ENCODE measurements around the gene FGF23.

FGF23 gene

DNA sequence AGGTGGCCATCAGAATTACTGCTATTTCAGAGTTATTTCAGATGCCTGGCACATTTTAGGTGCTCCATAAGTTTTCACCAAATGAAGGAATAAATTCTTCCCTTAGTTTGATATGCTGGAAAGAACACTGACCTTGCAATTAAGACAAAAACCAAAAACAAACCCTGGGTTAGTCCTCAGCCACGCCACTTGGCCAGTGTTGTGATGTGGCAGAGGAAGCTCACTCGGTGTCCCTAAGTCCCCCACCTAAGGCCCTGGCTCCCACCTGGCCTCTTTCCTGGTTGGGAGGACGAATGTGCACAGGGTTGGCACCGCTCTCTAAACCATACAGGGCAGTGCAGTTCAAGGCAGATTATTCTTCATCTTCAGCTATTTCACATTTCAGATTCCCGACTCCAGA is 13.7 kb upstream of the FGF23 start:
- intact Hi-C loops (cut with DNase I; ENCODE audit: low total_unique reads): no loop called here
- no peaks in the 10 kb centered on the region for H3K4me1 ChIP-seq
- no peaks in the 10 kb centered on the region for H3K36me3 ChIP-seq
- no peak for DNase-seq
- H3K27ac ChIP-seq: no peak overlapping the region
- H3K27me3 ChIP-seq: peaks cover 0 to 16% of the 10 kb centered on the region in 2 donors
- no peaks in the 10 kb centered on the region for H3K9me3 ChIP-seq
- H3K4me3 ChIP-seq: no peak overlapping the region
- TF ChIP-seq, protein P1, sequence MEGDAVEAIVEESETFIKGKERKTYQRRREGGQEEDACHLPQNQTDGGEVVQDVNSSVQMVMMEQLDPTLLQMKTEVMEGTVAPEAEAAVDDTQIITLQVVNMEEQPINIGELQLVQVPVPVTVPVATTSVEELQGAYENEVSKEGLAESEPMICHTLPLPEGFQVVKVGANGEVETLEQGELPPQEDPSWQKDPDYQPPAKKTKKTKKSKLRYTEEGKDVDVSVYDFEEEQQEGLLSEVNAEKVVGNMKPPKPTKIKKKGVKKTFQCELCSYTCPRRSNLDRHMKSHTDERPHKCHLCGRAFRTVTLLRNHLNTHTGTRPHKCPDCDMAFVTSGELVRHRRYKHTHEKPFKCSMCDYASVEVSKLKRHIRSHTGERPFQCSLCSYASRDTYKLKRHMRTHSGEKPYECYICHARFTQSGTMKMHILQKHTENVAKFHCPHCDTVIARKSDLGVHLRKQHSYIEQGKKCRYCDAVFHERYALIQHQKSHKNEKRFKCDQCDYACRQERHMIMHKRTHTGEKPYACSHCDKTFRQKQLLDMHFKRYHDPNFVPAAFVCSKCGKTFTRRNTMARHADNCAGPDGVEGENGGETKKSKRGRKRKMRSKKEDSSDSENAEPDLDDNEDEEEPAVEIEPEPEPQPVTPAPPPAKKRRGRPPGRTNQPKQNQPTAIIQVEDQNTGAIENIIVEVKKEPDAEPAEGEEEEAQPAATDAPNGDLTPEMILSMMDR (IDR thresholded peaks at IDR 0.05): no peak

DNA sequence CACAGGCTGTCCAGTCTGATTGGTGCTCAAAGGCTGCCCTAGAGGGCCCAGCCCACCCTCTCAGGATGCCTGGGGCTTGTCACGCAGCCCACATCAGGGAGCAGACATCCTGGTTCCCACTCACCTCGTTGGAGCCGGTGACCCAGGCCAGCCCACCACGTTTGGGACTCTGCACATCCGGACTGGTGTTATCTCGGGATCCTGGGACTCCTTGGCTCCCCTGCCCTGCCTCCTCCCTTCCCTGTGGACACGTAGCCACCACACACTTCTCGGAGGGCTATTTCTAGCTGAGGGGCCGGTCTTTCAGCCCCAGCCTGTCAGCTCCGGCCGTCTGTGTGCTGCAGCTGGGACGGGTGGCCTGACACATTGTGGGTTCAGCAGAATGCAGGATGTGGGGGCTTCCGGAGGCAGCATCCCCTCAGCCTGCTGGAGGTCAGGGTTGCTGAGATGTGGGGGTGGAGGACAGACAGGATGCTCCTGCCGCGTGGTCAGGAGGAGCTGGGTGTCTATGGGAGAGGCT is 12.8 kb upstream of the FGF23 start:
- intact Hi-C loops (cut with DNase I; ENCODE audit: low total_unique reads): no loop called here
- no peaks in the 10 kb centered on the region for H3K9me3 ChIP-seq
- no peak overlapping the region for H3K4me3 ChIP-seq
- no peaks in the 10 kb centered on the region for H3K36me3 ChIP-seq
- TF ChIP-seq, protein P1 (IDR thresholded peaks at IDR 0.05): no peak
- no peaks in the 10 kb centered on the region for H3K4me1 ChIP-seq
- H3K27ac ChIP-seq: no peak overlapping the region
- peaks cover 0 to 16% of the 10 kb centered on the region in 2 donors for H3K27me3 ChIP-seq
- DNase-seq: no peak

DNA sequence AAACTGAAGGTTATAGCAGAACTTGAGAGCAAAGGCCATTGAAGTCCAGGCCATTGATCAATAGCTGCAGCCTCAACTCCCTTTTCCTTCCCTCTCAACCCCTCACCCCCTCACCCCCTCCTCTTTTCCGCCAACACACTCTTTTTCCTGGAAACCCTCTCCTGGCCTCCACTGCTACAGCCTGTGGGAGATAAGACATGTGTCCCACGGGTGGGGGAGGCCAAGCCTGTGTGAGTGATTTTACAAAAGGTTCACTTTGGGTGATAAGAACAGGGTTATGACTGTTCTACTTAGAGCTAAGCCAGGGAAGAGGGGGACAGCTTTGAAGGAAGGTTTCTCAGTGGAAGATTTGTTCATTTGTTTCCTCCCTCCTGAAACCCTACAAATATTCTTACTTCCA is 9.2 kb upstream of the FGF23 start:
- intact Hi-C loops (cut with DNase I; ENCODE audit: low total_unique reads): no loop called here
- Histone ChIP-seq H3K27ac (no peak overlapping the region), H3K4me3 (no peak overlapping the region), H3K36me3 (no peaks in the 10 kb centered on the region), H3K4me1 (no peaks in the 10 kb centered on the region), H3K9me3 (no peaks in the 10 kb centered on the region), H3K27me3 (peaks cover 0 to 16% of the 10 kb centered on the region in 2 donors)
- no peak for DNase-seq
- TF ChIP-seq, protein P1 (IDR thresholded peaks at IDR 0.05): no peak

DNA sequence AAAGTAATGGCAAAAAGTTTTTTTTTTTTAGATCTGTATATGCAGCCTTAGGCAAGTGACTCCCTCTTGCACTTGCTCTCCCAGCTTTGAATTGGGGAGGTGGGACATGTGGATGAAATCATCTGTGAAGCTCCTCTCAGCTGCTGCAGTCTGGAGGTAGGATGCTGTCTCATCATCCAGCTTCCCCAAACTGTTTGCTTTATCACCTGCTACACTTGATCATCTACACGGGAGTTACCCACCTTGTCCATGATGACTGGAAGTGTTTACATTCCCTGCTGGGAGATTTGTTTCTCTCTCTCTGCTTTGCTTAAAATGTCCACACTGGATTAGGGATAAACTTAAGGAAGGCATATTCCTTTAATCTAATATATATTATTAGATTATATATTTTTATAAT is 8.5 kb upstream of the FGF23 start:
- no peaks in the 10 kb centered on the region for H3K36me3 ChIP-seq
- H3K4me3 ChIP-seq: no peak overlapping the region
- H3K9me3 ChIP-seq: no peaks in the 10 kb centered on the region
- TF ChIP-seq, protein P1 (IDR thresholded peaks at IDR 0.05): no peak
- no peak overlapping the region for H3K27ac ChIP-seq
- no peak for DNase-seq
- intact Hi-C loops (cut with DNase I; ENCODE audit: low total_unique reads): no loop called here
- H3K27me3 ChIP-seq: peaks cover 0 to 12% of the 10 kb centered on the region in 2 donors
- no peaks in the 10 kb centered on the region for H3K4me1 ChIP-seq

DNA sequence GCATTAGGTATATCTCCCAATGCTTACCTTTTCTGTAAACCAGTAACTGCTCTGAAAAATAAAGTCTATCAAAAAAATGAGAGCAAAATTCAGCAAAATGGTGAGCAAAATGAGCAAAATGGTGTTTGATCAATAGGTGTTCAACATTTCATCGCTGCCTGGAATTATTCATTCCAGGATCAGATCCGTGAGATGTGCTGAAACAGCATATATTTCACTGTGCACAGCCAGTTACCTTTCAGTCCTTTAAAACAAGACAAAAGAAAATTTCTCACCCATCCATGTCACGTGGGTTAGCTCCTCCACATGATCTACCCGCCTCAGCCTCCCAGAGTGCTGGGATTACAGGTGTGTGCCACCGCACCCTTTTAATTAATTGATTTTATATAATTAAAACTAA is 8.1 kb upstream of the FGF23 start:
- H3K27ac ChIP-seq: no peak overlapping the region
- no peaks in the 10 kb centered on the region for H3K4me1 ChIP-seq
- no peak overlapping the region for H3K4me3 ChIP-seq
- TF ChIP-seq, protein P1 (IDR thresholded peaks at IDR 0.05): no peak
- intact Hi-C loops (cut with DNase I; ENCODE audit: low total_unique reads): no loop called here
- H3K9me3 ChIP-seq: no peaks in the 10 kb centered on the region
- no peaks in the 10 kb centered on the region for H3K36me3 ChIP-seq
- no peak for DNase-seq
- peaks cover 0 to 8% of the 10 kb centered on the region in 2 donors for H3K27me3 ChIP-seq

DNA sequence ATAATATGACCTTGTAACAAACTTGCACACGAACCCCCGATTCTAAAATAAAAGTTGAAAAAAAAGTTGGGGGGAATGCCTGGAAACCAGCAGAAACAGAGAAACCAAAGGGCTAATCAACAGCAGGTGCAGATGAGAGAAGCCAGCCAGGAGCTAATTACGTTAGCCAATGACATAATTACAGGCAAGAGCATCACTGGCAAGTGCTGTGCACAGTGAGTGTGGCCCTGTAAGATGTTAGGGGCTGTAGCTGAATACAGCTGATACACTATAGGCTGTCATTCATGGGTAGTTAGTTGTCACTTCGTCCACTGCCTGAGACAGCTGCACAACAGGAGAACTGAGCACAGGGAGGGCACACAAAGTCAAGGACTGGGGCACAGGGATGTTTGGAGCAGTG is 7.3 kb upstream of the FGF23 start:
- intact Hi-C loops (cut with DNase I; ENCODE audit: low total_unique reads): no loop called here
- H3K4me1 ChIP-seq: no peaks in the 10 kb centered on the region
- no peak overlapping the region for H3K27ac ChIP-seq
- no peak overlapping the region for H3K4me3 ChIP-seq
- peaks cover 0 to 1% of the 10 kb centered on the region in 2 donors for H3K27me3 ChIP-seq
- TF ChIP-seq, protein P1 (IDR thresholded peaks at IDR 0.05): no peak
- no peak for DNase-seq
- no peaks in the 10 kb centered on the region for H3K9me3 ChIP-seq
- no peaks in the 10 kb centered on the region for H3K36me3 ChIP-seq
